Panc1 (cell line): ENCODE data around the gene AFF3. TPM values are rescaled to one million over a fixed set of nuclear protein-coding genes. Genes with fewer than 3 reads are reported as not detected.

Experiments
- ATAC-seq: fragments of 200-7000 bp; cut with Tn5 transposase; 2 replicates; pipeline ENCODE4 v1.9.1; 2020; ENCODE audit warnings: mild to moderate bottlenecking, moderate library complexity
- BruUV-seq: library from RNA; stranded (reverse); fragments of 400-500 nt; replicated peaks from 2 replicates; lab custom pipeline; 2021; lab: Mats Ljungman, UMichigan
- CTCF ChIA-PET: fragments of 300-600 bp; sonication (Branson Sonifier 250); formaldehyde crosslinking; loops from one replicate; lab custom pipeline; 2022; ENCODE audit warnings: antibody characterized with exemption; lab: Charles Lee
- POLR2A ChIA-PET: fragments of 300-600 bp; sonication (Branson Sonifier 250); formaldehyde crosslinking; loops from one replicate; lab custom pipeline; 2022; ENCODE audit warnings: antibody characterized with exemption; lab: Charles Lee
- DNase-seq: peaks from one replicate; pipeline ENCODE4 v3.0.0-alpha.2; 2010; ENCODE audit warnings: low read depth, low spot score
- H3K27ac ChIP-seq: 2 replicates; pipeline ENCODE4 v1.5.1; 2011; ENCODE audit warnings: mild to moderate bottlenecking, low read length, inconsistent platforms
- H3K27me3 ChIP-seq: fragments of 200-500 bp; sonication (Bioruptor generic); 2 replicates; pipeline ENCODE4 v1.6.0; 2014; ENCODE audit warnings: low read length, inconsistent platforms; ENCODE audit not compliant: control insufficient read depth, insufficient read depth
- H3K36me3 ChIP-seq: fragments of 200-500 bp; sonication (Bioruptor generic); 2 replicates; pipeline ENCODE4 v1.5.1; 2014; ENCODE audit warnings: inconsistent platforms, mild to moderate bottlenecking, low read length, moderate library complexity; ENCODE audit not compliant: control insufficient read depth, insufficient read depth
- H3K4me1 ChIP-seq: 2 replicates; pipeline ENCODE4 v1.5.1; 2011; ENCODE audit warnings: inconsistent platforms, mild to moderate bottlenecking, low read length, moderate library complexity; ENCODE audit not compliant: control insufficient read depth, insufficient read depth
- H3K4me3 ChIP-seq, 2 experiments: 2 replicates each; pipeline ENCODE4 v1.5.1; 2011 to 2012; ENCODE audit warnings: low read depth in 2 of 2, low read length in 2 of 2, mild to moderate bottlenecking in 2 of 2, inconsistent platforms in 1 of 2, moderate library complexity in 1 of 2
- H3K9me3 ChIP-seq: fragments of 200-500 bp; sonication (Bioruptor generic); 2 replicates; pipeline ENCODE4 v1.5.1; 2014; ENCODE audit warnings: low read depth, mild to moderate bottlenecking, inconsistent platforms, low read length, moderate library complexity; ENCODE audit not compliant: control insufficient read depth, insufficient read depth
- POLR2AphosphoS5 ChIP-seq: IDR thresholded peaks from 2 replicates; pipeline ENCODE4 v1.6.1; 2012; ENCODE audit warnings: mild to moderate bottlenecking, low read depth, low read length, moderate library complexity
- SIN3A ChIP-seq: IDR thresholded peaks from 2 replicates; pipeline ENCODE4 v1.6.1; 2012; ENCODE audit warnings: low read depth, mild to moderate bottlenecking, low read length, moderate library complexity, borderline replicate concordance; ENCODE audit not compliant: insufficient read depth
- TCF7L2 ChIP-seq: IDR thresholded peaks from 2 replicates; pipeline ENCODE4 v1.6.1; 2011; ENCODE audit warnings: mild to moderate bottlenecking, low read depth, low read length, inconsistent platforms
- in situ Hi-C: cut with HindIII; loops from 2 replicates; pipeline ENCODE4 v1.10.0; 2016; ENCODE audit warnings: low sequenced_read_pairs, low pct_unique_long_range_greater_than_20kb
- intact Hi-C: fragments of 100-400 bp; cut with micrococcal nuclease; formaldehyde crosslinking; loops from one replicate; pipeline ENCODE4 v1.10.0; 2022; ENCODE audit not compliant: unreplicated experiment
- total RNA-seq: library from RNA; stranded (reverse); gene quantifications from one replicate; pipeline ENCODE4 v1.2.1, GENCODE V29; 2021; ENCODE audit not compliant: unreplicated experiment
- TF ChIP-seq, protein P1 (sequence below): fragments of 450-650 bp; IDR thresholded peaks from 2 replicates; pipeline ENCODE4 v1.5.1; 2017; ENCODE audit warnings: mild to moderate bottlenecking
- TF ChIP-seq, protein P2 (sequence below), 2 experiments: IDR thresholded peaks; 2 replicates each; pipeline ENCODE4 v1.6.1; 2011 to 2012; ENCODE audit warnings: low read depth in 2 of 2, control low read depth in 1 of 2, low read length in 1 of 2, mild to moderate bottlenecking in 1 of 2, moderate library complexity in 1 of 2; ENCODE audit not compliant: insufficient read depth in 1 of 2

AFF3 gene
- total RNA-seq, 1 experiment from 2014 or later = 2.2 TPM

DNA sequence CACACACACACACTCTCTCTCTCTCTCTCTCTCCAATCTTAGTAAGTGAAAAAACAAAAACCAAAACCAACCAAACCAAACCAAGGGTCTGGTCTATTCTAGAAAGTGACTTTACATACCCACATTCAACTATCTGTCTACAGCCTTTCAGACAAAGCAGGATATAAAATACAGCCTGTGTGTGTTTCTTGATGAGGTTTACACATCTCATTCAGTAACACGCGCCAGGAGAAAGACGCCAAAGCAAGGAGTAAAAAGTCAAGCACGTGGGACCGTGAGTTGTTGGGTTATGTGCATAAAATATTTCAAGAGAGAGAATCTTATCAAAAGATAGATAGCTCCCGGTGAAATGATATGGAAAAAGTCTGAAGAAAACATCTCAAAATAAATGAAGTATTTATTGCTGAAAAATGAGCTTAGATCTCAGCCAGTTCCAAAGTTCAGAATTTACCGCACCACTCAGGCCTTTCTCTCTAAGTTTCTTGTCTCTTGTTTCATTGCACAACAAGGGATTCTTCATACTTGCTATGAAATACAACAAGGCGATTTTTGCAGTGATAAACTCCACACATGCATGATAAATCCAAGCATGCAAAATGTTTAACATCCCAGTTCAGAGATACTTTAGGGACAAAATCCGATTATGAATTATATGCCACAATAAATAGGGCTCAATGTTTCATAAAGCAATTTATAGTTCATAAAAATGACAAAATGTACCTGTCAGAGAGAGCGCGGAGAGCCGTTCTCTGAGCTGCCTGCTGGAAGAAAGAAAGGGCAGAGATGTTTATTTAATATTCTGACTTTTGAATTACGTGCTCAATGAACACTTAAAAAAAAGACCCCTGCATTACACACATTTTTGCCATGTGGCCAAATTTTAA lies 493.2 kb downstream of the AFF3 start:
- ChIA-PET CTCF (no interaction called here), POLR2A (no interaction called here)

DNA sequence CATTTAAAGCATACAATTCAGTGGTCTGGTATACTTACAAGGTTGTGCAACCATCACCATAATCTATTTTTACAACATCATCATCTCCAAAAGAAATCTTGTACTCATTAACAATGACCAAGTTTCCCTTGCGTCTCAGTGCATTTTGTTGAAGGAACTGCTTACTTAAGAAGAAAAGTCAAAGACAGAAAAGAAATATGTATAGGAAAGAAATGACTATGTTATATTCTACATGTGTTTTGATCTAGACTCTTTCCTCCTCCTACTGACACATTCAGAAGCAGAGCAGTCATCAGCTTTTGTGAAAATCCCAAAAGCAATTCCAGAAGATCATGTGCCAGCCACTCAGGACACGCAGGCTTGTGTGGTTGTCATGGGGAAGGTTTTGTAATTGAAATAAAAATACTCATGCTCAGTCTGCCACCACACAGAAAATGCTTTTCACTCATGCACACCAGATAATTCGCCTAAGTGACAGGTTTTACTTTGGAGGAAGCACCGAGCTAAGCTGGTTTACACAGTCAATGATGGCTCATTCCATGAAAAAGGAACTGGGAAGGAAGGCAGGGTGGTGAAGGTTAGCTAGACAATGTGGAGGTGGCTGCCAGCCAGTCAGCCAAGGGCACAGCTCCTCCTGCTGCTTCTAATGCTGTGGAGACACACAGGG lies 494.1 kb downstream of the AFF3 start:
- H3K27me3 ChIP-seq = peaks cover 3% of the 10 kb centered on the region; the same call in 1 of the 2 replicates
- no peaks in the 10 kb centered on the region for H3K4me1 ChIP-seq
- ATAC-seq (no peak), DNase-seq (no peak)
- H3K36me3 ChIP-seq = no peaks in the 10 kb centered on the region
- in situ Hi-C loops (no loop called here), intact Hi-C loops (no loop called here)
- POLR2A ChIA-PET = no interaction called here
- no TSS peak for BruUV-seq
- H3K9me3 ChIP-seq = no peaks in the 10 kb centered on the region
- CTCF ChIA-PET = no interaction called here
- TF ChIP-seq SIN3A (no peak), POLR2AphosphoS5 (no peak), TCF7L2 (no peak)
- TF ChIP-seq, protein P1, sequence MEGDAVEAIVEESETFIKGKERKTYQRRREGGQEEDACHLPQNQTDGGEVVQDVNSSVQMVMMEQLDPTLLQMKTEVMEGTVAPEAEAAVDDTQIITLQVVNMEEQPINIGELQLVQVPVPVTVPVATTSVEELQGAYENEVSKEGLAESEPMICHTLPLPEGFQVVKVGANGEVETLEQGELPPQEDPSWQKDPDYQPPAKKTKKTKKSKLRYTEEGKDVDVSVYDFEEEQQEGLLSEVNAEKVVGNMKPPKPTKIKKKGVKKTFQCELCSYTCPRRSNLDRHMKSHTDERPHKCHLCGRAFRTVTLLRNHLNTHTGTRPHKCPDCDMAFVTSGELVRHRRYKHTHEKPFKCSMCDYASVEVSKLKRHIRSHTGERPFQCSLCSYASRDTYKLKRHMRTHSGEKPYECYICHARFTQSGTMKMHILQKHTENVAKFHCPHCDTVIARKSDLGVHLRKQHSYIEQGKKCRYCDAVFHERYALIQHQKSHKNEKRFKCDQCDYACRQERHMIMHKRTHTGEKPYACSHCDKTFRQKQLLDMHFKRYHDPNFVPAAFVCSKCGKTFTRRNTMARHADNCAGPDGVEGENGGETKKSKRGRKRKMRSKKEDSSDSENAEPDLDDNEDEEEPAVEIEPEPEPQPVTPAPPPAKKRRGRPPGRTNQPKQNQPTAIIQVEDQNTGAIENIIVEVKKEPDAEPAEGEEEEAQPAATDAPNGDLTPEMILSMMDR = no peak
- TF ChIP-seq, protein P2, sequence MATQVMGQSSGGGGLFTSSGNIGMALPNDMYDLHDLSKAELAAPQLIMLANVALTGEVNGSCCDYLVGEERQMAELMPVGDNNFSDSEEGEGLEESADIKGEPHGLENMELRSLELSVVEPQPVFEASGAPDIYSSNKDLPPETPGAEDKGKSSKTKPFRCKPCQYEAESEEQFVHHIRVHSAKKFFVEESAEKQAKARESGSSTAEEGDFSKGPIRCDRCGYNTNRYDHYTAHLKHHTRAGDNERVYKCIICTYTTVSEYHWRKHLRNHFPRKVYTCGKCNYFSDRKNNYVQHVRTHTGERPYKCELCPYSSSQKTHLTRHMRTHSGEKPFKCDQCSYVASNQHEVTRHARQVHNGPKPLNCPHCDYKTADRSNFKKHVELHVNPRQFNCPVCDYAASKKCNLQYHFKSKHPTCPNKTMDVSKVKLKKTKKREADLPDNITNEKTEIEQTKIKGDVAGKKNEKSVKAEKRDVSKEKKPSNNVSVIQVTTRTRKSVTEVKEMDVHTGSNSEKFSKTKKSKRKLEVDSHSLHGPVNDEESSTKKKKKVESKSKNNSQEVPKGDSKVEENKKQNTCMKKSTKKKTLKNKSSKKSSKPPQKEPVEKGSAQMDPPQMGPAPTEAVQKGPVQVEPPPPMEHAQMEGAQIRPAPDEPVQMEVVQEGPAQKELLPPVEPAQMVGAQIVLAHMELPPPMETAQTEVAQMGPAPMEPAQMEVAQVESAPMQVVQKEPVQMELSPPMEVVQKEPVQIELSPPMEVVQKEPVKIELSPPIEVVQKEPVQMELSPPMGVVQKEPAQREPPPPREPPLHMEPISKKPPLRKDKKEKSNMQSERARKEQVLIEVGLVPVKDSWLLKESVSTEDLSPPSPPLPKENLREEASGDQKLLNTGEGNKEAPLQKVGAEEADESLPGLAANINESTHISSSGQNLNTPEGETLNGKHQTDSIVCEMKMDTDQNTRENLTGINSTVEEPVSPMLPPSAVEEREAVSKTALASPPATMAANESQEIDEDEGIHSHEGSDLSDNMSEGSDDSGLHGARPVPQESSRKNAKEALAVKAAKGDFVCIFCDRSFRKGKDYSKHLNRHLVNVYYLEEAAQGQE (IDR thresholded peaks at IDR 0.05; ENCODE audit: insufficient read depth in 1 of 2, low read depth in 2 of 2, low read length in 1 of 2) = no peak
- no peak overlapping the region for H3K27ac ChIP-seq
- no peak overlapping the region for H3K4me3 ChIP-seq

More for the DNA sequence above, 493.2 kb downstream of the AFF3 start:
- Histone ChIP-seq H3K27ac (no peak overlapping the region), H3K36me3 (no peaks in the 10 kb centered on the region), H3K4me3 (no peak overlapping the region), H3K27me3 (peaks cover 3% of the 10 kb centered on the region; the same call in 1 of the 2 replicates), H3K4me1 (no peaks in the 10 kb centered on the region), H3K9me3 (no peaks in the 10 kb centered on the region)
- DNase-seq = no peak
- in situ Hi-C loops = no loop called here
- no TSS peak for BruUV-seq
- intact Hi-C loops = no loop called here
- TF ChIP-seq, protein P2 (IDR thresholded peaks at IDR 0.05; ENCODE audit: insufficient read depth in 1 of 2, low read depth in 2 of 2, low read length in 1 of 2) = no peak
- no peak for TF ChIP-seq SIN3A
- no peak for TF ChIP-seq TCF7L2
- TF ChIP-seq, protein P1 = no peak
- no peak for TF ChIP-seq POLR2AphosphoS5
- no peak for ATAC-seq
